ENCODE results near the gene TNNI3K.

TNNI3K gene

DNA sequence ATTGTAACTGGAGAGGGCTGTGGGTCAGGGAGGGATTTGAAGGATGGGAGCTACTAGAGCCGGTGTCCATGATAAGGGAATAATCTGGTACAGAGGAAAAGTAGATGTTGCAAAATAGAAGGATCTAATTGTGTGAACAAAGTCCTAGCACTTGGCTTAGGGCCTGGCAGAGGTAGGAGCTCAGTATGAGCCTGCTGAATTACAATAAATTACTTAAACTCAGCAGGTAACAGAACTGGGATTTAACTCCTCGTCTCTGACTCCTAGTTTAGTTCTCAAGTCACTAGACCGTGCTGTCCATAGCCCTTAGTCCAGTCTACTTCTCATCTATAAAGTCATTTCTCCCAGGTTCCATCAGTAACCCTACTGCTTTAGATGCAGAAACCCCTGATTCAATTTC is 157.0 kb downstream of the TNNI3K start:
- DNase-seq (ENCODE audit: low spot score), result no peak

DNA sequence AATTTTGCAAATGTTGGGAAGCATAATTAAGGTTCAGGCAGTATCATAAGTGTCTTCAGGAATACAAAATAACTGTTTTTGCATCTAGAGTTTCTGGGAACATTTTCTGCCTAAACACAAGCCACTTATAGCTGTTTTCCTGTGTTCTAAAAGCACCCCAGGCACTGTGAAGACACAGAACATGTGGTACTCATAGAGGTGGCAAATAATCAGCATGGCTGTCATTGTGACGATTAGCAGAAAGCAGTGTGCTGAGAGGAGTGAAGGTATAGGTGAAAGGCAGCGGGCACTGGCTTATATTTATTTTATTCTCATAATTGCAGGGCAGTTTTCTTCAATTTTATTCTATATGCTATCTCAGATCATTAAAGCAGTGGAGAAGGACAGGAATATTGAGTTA is 157.7 kb downstream of the TNNI3K start:
- DNase-seq (ENCODE audit: low spot score), result no peak

DNA sequence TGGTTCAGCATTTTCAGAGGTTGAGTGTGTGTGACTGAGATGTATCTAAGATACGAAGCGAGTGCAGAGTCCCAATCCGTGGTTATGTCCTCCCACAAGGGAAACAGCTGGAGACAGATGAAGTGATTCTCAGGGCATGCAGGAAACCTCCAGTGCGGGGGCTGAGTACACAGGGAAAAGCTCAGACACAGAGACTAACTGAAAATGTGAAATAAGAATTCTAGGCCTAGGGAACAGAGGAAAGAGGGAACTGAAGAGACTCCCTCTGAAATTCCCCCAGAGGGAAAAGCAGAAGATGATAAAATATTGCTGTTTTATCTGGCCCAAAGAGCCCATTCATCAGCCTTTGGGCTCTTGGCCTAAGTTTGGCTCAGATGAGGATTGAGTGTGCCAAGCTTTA is 160.4 kb downstream of the TNNI3K start:
- no peak for DNase-seq (ENCODE audit: low spot score)

DNA sequence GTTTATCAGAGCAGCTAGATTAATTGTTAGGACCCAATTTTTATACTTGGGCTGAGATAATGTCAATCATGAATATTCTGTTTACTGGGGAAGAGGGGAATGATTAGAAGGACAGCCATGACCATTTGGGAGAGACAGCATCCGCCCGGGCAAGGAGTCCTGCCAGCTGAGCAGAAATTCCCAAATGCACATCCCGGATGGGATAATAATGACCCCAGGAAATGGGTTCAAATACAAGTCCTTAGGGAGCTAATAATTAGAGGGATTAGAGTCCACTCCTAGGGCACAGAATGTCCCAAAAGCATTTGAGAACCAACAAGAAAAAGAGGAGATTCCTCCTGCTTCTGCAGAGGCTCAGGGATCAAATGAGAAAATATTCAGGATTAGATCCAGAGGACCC is 161.3 kb downstream of the TNNI3K start:
- no peak for DNase-seq (ENCODE audit: low spot score)

DNA sequence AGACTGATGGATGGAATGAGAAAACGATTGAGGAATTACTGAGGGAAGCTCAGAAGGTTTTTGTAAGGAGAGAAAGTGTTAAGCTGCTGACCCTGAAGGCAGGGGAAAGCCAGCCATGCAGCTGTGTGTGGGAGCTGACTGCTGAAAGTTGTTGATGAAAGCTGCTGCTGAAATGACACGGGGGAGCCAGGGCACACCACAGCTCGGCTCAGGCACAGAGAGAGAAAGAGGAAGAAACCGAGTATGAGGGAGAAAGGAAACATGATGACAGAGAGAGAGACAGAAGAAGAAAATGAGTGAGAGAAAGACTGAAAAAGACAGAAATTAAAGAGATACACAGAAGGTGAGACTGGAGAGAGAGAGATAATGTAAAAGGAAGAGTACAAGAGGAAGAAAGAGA is 161.7 kb downstream of the TNNI3K start:
- no peak for DNase-seq (ENCODE audit: low spot score)

DNA sequence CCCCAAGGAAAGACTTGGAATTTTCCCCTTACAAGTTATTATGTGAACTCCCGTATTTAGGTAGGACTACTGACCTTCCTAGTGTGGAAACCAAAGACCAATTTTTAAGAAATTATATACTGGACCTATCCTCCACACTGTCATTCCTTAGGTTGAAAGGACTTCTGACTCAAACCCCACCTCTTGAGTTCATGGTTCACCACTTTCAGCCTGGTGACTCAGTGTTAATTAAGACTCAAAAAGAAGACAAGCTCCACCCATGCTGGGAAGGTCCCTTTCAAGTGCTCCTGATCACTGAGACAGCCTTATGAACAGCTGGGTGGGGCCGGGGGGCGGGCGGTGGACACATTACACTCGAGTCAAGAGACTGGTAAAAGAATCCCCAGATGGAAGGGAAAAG is 164.1 kb downstream of the TNNI3K start:
- no peak for DNase-seq (ENCODE audit: low spot score)

DNA sequence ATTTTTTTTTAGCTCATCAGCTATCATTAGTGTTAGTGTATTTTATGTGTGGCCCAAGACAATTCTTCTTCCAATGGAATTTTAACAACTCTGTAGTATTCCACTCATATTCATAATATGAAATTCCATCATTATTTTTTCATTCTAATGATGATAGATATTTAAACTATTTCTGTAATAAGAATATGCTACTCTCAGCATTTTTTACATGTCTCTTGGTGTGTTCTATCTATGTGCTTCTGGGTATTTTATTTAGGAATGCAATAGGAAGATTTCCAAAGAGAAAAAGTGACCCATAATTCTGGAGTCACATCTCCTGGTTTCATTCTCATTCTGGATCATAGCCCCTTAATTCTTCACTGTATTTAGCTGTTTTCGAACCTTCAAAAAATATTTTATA is 167.7 kb downstream of the TNNI3K start:
- DNase-seq (ENCODE audit: low spot score), result no peak

DNA sequence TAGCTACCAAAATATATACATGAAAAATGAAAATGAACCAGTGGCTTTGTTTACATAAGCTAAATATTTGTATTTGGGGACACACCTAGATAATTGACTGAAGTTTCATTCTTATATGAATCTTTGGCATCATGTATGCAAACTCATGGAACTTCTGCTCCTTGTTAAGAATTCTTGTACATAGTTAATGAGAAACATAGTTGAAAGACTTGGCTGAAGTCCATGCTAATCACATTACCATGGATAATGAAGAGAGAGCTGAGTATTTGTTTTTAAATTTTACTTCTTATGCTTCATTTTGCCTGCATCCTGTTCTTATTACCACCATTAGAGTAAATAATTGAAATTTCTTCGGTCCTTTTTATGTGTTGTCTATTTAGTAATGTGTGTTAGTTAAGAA is 168.4 kb downstream of the TNNI3K start:
- no peak for DNase-seq (ENCODE audit: low spot score)

DNA sequence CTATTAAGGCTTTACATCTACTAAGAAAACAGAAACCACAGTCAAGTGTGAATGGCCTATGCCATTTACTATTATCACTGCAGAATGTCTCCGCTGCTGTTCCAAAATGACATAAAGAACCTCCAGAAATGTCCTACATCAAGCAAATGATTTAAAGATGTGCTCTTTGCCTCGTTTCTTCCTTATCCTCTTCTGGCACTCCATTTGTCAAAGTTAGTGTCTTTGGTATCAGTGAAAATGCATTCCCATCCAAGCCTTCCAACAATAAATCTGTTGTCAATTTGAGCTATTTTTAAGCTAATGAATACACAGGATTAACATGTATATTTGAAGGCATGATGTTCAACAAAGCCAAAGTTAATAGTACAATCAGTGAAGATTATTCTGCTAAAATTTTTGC is 171.6 kb downstream of the TNNI3K start:
- no peak for DNase-seq (ENCODE audit: low spot score)

DNA sequence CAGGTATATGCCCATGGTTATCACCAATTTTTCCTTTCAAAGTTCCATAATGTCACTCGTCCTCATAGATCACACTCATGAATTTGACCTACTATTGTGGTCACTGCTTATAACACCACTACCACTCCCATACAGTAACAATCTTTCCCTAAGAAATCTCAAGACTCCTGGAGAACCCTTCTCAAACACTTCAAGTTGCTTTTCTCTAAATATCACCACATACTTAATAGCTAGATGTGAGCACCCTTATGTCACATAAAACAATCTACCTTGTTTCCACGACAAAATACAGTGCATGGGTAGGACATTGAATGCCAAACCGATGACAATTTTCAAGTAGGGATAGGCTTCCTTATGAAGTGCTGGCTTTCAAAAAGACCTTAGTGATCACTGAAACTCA is 172.7 kb downstream of the TNNI3K start:
- no peak for DNase-seq (ENCODE audit: low spot score)

DNA sequence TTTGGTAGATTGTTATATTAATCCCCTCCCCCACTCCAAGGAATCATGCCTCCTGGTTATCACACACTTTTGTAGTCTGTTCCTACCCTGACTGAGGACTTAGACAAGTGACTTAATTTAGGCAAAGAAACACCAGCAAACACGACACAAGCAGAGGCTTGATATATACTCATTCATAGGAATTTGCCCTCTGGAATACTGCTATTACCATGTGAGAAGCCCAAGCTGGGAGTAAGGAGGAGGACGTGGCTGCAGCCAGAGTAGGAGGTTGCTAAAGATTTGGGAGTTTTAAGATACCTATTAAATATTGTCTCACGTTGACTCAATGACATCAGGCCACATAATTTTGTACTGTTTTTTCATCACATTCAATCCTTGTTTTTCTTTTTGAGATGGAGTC is 177.1 kb downstream of the TNNI3K start:
- DNase-seq (ENCODE audit: low spot score), result no peak

DNA sequence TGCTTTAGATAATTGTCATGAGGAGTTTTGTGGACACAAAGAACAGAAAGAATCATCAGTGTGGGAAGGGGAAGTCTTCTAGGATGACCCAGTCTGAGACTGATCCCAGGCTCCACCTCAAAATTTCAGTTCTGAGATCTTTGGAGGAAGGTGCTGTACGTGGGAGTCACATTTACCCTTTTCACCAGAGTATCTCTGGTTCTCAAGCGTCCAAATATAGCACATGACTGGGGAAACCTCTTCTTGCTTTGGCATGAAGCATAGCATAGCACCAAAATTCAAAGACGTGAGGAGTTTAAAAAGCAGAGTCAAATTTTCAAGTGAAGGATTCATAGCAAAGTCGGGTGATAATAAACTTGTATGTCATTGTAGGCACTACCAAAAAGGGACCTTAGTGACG is 180.7 kb downstream of the TNNI3K start:
- no peak for DNase-seq (ENCODE audit: low spot score)

DNA sequence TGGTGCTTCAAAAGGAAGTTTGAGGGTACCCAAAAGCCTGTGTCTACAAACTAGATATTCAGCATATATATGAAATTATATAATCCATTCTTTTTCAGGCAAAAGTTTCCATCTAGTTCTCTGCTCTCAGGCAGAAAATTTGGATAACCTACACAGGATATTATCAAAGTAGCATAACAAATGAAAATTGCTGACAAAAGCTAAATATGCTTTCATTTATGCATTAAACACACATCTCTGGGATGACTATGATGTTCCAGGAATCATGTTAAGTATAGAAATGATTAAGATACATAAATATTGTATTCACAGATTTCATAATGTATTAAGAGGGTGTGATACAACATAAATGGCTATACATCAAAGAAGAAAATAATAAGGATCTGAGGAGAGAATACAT is 184.4 kb downstream of the TNNI3K start:
- no peak for DNase-seq (ENCODE audit: low spot score)

DNA sequence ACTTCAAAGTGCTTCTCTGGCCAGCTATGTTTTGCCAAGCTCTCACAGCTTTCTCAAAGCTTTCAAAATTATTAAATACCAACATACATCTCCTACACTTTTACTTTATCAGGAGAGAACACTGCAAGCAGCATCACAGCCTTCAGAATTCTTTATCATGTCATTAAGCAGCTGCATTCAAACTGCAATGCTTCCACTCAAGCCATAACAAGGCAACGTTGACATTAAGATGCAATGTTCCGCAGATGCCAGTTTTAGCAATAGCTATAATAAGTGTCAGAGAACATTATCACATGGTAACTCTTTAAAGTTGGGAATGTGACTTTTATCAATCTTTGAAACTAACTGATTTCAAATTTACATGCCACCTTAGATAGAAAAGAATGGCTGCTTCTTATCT is 185.3 kb downstream of the TNNI3K start:
- DNase-seq (ENCODE audit: low spot score), result no peak

DNA sequence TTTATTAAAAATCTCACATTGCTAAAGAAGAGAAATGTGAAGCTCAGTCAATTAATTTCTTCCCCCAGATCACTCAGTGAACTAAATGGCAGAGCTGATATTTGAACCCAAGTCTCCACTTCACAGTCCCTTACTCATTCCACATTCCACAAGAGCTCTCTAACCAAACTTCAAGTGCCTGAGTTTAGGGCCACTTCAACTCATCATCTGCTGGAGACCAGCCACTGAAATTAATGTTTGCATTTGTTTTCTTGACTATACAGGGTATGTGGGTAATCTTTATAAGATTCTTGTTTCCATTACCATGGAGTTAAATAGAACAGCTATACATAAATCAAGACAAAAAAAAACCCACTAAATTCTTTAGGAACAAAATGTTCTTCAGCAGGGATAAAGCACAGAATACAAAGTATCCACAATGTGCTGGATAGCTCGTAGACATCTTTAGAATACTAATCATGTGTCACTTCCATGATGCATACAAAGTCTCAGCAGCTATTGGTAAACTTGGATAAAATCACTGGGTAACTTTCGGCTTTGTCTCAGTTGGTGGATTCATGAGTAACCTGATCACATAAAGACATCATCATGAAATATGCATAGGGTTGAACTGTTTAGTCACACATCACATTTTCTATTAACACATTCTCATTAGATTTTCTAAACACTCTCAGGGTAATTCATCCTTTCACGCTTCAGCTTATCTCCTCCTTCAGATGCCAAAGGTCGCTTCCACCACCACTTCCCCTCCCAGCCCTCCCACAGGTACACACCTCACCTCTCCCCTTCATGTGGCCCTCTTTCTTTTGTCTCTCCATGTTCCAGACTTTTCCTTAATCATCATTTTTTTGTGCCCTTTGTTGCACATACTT is 187.5 kb downstream of the TNNI3K start:
- DNase-seq (ENCODE audit: low spot score), result no peak

DNA sequence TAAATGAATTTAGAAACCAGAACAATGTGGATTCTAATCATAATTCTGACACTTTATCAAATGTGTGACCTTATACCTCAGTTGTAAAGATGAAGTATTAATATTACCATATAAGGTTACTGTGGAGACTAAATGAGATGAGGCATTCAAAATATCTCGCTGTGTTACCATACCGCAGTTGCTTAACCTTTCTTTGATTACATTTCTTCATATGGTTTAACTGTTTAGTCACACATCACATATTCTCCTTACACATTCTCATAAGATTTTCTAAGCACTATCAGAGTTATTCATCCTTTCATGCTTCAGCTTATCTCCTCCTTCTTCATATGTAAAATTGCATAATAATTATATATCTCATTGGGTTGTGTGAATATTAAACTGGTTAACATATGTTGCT is 188.3 kb downstream of the TNNI3K start:
- DNase-seq (ENCODE audit: low spot score), result no peak

DNA sequence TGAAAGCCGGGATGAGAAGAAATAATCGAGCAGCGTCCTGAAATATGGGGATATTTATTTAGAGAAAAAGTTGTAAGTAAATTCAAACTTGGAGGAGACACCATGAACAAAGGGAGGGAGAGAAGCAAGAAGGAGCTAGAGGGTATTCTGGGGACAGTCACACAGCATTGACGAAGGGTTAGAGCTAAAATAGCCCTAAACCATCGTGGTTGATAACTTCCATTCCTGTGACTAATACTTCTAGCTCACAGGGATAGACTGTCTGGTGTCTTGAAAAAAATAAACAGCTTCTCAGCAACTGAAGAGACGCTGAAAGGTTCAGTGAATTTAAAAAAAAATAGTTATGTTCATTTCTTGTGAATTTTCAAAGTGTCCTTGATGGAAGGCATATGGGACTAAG is 190.5 kb downstream of the TNNI3K start:
- no peak for DNase-seq (ENCODE audit: low spot score)

DNA sequence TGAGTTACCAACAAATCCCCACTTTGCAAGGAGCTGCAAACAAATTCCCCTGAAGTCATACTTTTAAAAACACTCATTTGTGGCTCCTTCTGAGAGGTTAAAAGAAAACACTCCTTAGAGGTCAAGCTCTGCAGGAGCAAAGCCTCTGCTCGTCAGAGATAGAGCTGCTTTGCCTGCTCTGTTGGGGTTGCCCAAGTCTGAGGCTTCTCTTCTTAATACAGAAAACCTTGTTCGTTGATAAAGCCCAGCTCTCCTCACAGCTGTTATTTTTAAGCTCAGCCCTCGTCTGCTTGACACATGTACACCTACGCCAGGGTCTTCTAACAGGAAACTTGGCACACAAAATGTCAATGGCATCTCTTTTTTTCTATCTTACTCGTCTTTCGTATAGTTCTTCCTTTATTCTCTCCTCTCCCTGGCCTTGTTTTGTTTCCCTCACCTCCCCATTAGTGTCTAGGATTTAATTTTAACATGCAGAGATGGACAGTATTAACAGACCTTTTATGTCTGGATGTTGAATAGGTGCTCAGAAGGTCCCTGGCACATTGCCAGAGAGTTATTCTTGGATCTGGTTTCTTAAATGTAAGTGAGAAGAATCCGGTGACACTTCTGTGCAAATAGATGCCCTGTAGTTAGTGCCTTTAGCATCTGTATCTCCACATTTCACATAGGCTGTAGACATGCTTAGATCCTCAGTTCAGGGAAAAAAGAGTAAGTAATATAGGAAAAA is 191.2 kb downstream of the TNNI3K start:
- DNase-seq (ENCODE audit: low spot score), result no peak

DNA sequence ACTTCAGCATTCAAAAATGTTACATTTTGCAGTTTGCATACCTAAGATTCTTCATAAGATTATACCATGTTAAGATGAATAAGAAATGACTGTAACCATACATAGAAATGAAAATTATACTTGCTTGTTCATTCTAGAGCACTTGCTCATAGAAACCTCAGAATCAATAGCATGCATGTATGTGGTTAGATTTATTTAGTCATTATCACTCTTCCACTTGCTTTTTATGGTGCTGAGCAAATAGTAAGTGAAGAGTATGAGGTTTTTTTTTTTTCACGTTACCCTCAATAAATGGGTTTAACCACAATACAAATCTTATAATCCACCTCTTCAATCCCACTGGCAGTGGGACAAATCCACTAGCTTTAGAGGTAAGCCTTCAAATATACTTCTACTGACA is 192.5 kb downstream of the TNNI3K start:
- no peak for DNase-seq (ENCODE audit: low spot score)

DNA sequence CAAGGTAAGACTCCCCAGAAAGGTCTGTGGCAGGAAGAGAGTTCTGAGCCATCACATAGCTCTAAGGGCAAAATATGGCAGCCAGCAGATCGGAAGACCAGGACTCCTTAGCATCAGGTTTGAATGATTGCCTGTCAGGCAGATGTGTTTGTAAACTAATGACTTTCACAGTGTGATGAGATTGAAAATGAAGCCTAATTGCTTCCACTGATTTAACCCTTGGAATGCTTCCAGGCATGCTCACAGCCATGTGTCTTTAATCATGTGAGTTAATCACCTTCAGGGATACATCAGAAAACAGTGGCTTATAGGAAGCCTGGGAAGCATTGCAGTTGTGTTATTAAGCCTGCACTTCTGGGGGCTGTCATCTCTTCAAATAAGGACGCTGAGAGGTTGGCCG is 194.4 kb downstream of the TNNI3K start:
- no peak for DNase-seq (ENCODE audit: low spot score)

DNA sequence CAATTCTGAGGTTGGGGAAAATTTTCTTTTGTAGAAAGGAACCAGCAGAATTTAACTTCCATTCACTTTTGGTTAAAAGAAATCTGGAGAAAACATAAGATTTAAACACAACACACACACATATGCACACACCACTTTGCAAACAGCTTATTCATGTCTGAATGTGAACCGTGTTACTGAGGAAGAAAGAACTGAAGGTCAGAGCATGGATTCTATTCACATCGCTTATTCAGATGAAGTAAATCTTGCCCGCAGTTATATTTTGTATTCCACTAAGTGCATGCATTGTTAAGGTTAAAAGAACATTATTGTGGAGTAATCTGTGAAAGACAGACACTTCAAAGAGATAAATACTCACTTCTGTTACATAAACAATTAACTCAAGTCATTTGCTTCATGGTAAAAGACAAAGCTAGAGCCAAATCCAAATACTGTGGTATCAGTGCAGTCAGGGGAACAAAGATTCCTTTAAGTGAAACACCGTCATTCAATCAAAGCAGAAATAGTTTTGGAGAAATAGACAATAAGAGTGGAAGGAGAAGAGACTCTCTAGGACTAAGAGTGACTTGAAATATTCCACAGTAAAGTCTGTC is 195.3 kb downstream of the TNNI3K start:
- no peak for DNase-seq (ENCODE audit: low spot score)

DNA sequence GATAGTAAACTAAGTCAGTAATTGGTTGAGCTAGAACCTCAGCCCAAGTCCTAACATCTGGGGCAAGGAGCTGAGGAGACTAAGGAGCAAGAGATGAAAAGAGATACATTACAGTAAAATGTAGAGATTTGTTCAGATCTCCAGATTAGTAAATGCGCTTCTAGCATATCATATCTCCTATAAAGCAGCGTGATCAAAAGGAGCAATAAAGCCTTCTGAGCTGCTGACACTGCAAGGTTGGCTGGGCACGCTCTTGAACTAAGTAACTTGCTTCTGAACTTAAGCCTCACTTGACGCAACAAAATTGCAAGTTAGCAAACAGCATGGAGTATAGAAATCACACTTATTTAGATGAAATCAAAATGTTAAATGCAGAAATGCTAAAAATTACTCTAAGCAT is 196.3 kb downstream of the TNNI3K start:
- no peak for DNase-seq (ENCODE audit: low spot score)

DNA sequence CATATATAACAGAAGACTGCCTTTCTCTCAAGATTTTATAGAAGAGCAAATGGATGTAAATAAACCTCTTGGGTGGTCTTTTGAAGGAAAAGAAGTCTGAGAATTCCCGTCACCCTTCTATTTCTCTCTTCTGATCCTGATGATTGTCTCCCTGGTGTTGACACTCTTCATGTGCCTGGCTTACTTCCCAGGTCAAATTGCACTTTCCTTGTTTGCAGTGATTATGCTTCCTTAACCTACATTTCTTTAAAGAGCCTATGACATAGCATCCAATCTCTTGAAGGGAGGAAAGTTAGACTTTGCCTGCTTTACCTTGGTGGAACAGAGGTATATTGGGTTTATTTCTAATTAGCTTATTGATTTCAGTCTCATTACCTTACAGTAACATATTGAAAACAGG is 197.1 kb downstream of the TNNI3K start:
- no peak for DNase-seq (ENCODE audit: low spot score)

All from left forelimb (tissue), 1 donor.